D721Med (cell line): ENCODE measurements around the gene UNC119.

Source experiments
- DNase-seq: peaks from one replicate; pipeline ENCODE4 v3.0.0; 2011; ENCODE audit warnings: low spot score; ENCODE audit not compliant: insufficient read length
- FAIRE-seq: peaks from 2 replicates; lab custom pipeline; 2011; peaks lifted over from hg19 to GRCh38; lab: Jason Lieb, UNC
- TF ChIP-seq, protein P1 (sequence below): IDR thresholded peaks from 2 replicates; pipeline ENCODE4 v1.5.1; 2012; ENCODE audit warnings: mild to moderate bottlenecking, control low read depth; ENCODE audit not compliant: insufficient read depth; ENCODE audit errors: missing control alignments

UNC119 gene

DNA sequence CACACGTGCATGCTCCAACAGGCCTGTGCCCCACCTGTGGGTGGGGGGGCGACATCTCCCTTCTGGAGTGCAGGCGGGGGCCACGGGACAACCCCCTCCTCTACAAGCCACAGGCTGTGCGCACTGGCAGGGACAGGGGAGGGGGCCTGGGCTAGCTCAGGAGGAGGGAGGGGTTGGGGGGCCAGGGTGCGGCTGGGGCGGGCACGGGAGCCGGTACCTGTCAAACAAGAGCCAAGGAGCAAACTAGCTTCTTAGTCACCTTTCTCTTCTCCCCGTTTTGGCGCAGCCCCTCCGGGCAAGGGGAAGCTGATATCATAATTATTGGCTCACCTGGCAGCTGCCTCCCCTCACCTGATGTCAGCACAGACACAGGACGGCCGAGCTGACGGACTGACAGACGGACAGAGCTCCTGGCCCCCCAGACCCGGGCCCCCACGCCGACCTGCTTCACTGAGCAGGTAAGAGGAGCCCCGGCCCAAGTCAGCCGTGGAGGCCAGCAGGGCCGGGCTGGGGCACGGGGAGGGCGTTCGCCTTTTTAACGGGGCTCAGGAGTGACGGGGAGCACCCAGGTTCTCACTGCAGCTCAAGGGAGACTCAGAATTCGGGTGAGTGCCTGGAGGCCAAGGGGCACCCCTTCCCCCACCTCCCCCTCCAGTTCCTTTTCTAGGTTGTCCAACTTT lies 46.3 kb downstream of the UNC119 start, which contains the start of gene FOXN1:
Gene FOXN1, plus strand, starts transcription at position 363 of the 680 bp plus-strand sequence. CDS start 17,622 bp downstream, outside the sequence.
- TF ChIP-seq, protein P1, sequence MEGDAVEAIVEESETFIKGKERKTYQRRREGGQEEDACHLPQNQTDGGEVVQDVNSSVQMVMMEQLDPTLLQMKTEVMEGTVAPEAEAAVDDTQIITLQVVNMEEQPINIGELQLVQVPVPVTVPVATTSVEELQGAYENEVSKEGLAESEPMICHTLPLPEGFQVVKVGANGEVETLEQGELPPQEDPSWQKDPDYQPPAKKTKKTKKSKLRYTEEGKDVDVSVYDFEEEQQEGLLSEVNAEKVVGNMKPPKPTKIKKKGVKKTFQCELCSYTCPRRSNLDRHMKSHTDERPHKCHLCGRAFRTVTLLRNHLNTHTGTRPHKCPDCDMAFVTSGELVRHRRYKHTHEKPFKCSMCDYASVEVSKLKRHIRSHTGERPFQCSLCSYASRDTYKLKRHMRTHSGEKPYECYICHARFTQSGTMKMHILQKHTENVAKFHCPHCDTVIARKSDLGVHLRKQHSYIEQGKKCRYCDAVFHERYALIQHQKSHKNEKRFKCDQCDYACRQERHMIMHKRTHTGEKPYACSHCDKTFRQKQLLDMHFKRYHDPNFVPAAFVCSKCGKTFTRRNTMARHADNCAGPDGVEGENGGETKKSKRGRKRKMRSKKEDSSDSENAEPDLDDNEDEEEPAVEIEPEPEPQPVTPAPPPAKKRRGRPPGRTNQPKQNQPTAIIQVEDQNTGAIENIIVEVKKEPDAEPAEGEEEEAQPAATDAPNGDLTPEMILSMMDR, result no peak

DNA sequence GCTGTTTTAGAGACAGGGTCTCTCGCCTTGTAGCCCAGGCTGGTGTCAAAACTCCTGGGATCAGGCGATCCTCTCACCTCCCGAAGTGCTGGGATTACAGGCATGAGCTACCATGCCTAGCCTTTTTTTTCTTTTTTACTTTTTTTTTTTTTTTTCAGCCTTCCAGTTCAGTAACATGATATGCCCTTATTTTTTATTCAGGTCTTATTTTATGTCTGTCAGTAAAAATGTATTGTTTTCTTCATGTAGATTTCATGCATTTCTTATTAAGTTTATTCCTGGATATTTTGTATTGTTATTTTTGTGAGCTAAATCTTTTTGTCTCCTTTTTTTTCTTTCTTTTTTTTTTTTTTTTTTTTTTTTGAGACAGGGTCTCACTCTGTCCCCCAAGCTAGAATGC lies 49.0 kb downstream of the UNC119 start:
- FAIRE-seq (no peak), DNase-seq (no peak)
- TF ChIP-seq, protein P1, result no peak

More for the DNA sequence above, 46.3 kb downstream of the UNC119 start, which contains the start of gene FOXN1:
- DNase-seq (no peak), FAIRE-seq (no peak)

DNA sequence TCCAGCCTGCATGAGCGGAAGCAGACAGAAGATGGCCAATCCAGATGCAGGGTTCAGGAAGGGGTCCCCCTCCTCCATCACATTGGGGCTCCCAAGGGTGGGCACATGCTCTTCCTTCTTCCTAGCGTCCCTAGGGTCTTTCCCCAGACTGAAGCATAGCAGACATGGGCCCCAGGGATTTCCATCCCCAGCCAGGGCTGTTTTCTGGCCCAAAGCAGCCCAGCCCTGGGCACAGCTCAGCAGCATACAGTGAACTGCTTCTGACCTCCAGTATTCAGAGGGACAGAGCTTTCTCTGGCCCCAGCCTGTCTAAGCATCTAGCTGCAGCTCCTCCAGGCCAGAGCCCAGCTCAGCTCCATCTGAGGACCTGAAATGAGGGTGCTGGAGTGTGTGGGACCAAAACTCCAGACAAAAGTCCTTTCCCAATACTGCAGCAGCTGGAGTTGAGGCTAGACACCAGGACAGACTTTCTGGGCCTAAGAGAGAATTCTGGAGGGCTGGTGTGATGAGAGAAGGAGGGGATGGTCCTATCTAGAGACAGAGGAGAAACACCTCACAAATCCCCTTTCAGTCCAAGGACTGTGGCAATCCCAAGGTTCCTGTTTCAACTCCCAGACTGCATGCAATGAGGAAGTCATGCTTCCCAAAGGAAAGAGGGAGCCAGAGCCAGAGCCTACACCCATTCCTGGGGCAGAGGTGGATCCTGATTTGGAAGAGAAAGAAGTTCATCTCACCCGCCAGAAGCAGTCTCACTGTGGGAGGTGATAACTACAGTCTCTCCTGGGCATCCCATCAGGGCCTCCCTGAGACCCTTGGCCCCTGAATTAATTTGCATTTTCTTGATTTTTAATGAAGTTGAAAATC lies 50.8 kb downstream of the UNC119 start:
- FAIRE-seq (no peak), DNase-seq (no peak)
- TF ChIP-seq, protein P1, result no peak

DNA sequence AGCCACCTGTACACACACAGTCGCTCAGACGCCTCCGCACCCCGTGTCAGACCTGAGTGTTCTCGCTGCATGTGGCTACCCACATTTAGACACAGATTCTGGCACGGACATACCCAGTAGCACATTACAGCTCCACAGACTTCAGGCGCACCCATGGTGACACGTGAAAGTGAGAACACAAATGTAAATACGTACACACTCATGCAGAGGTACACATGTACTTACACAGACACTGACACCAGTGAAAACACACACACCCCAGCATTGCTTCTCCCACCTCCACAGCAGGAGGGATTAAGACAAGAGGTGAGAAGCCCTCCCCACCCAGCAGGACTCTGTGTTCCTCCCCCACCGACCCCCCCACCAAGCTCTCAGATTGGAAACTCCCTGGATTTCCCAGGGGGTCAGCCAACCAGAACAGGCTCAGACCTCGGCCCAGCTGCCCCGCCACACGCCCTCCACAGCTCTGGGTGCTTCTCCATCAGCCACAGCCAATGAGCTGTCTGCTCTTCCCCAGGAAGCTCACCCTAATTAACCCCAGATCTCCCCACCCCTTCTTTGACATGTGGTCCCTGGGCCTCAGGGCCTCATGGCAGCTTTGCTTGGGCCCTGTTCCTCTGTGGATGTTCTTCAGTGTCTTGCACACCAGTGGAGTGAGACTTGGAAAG lies 51.6 kb downstream of the UNC119 start:
- TF ChIP-seq, protein P1, result no peak
- no peak for FAIRE-seq
- peak; percentile 72 for DNase-seq

DNA sequence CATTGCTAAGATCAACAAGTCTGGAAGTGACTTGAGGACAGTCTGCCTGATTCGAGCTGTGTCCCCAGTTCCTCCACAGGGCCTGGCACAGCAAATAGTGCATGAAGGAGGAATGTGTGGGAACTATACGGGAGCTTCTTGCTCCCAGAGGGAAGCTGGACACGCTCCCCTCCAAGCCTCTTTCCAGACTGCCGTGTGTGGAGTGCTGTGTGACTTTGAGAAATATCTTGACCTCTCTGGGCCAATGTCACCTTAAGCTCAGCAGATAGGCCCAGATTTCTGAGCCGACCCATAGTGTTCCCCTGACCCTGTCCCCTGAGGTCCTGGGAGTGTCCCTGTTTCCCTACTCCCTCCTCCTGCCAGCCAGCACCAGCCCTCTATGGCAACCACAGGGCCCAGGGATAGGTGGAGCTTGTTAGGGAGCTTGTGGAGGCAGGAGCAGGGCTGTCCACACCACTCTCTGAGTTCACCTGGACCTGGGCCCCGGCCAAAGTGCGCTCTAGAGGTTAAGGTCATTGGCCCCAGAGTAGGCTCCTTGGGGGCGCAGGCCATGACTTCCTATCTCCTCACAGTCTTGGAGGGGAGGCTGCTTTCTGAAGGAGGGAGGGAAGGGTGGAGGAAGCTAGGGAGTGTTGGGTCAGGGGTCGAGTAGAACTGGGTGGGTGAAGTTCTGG lies 52.6 kb downstream of the UNC119 start:
- DNase-seq, result no peak
- TF ChIP-seq, protein P1, result no peak
- no peak for FAIRE-seq

DNA sequence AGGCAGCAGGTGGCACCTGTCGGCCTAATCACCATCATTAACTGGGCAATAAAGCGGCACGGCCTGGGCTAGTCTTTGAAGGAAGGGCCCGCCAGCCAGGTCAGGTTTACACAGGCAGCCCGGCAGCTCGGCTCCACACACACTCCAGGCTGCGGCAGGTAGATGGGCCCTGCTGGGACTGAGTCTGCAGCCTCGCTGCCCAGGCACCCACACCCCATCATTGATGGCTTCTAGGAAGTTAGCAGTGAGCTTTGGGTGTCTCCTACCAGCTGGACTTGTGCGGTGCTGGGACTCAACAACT lies 53.1 kb downstream of the UNC119 start:
- TF ChIP-seq, protein P1, result no peak
- FAIRE-seq (no peak), DNase-seq (no peak)
